A673 (cell line): ENCODE data around the gene FILIP1. TPM values are rescaled to one million over a fixed set of nuclear protein-coding genes. Genes with fewer than 3 reads are reported as not detected.

Experiments
- Bru-seq: library from RNA; stranded (reverse); fragments of 400-500 nt; gene quantifications from one replicate; lab custom pipeline; 2021; lab: Mats Ljungman, UMichigan
- BruChase-seq, 2 experiments: library from RNA; stranded (reverse); fragments of 400-500 nt; gene quantifications; one replicate each; lab custom pipeline; 2021; lab: Mats Ljungman, UMichigan
- BruUV-seq: library from RNA; stranded (reverse); fragments of 400-500 nt; replicated peaks from 2 replicates; lab custom pipeline; 2021; lab: Mats Ljungman, UMichigan
- CTCF ChIA-PET: fragments of 300-600 bp; sonication (Branson Sonifier 250); formaldehyde crosslinking; loops from one replicate; lab custom pipeline; 2022; ENCODE audit warnings: antibody characterized with exemption; lab: Charles Lee
- POLR2A ChIA-PET: fragments of 300-600 bp; sonication (Branson Sonifier 250); formaldehyde crosslinking; loops from one replicate; lab custom pipeline; 2022; ENCODE audit warnings: antibody characterized with exemption; ENCODE audit not compliant: low non-redundant PET; lab: Charles Lee
- DNase-seq: peaks from one replicate; pipeline ENCODE4 v3.0.0-alpha.2; 2015; ENCODE audit warnings: low spot score
- H3K27ac ChIP-seq: fragments of 200-600 bp; sonication (generic); 2 replicates; pipeline ENCODE4 v1.5.1; 2016; ENCODE audit warnings: mixed run types, low read depth, mild to moderate bottlenecking, mixed read lengths, antibody characterized with exemption, low read length; ENCODE audit not compliant: poor library complexity, severe bottlenecking
- H3K27me3 ChIP-seq: fragments of 200-600 bp; sonication (generic); replicated peaks from 2 replicates; pipeline ENCODE4 v1.6.1; 2017; ENCODE audit warnings: mixed run types, low read depth, mild to moderate bottlenecking, mixed read lengths, antibody characterized with exemption, low read length; ENCODE audit not compliant: insufficient read depth, poor library complexity
- H3K36me3 ChIP-seq: fragments of 200-600 bp; sonication (generic); 2 replicates; pipeline ENCODE4 v1.6.1; 2016; ENCODE audit warnings: mixed run types, mild to moderate bottlenecking, mixed read lengths, antibody characterized with exemption, low read length; ENCODE audit not compliant: insufficient read depth, poor library complexity, severe bottlenecking
- H3K4me1 ChIP-seq: fragments of 200-600 bp; sonication (generic); 2 replicates; pipeline ENCODE4 v1.6.1; 2017; ENCODE audit warnings: mixed run types, mild to moderate bottlenecking, mixed read lengths, antibody characterized with exemption, low read length; ENCODE audit not compliant: insufficient read depth, poor library complexity, severe bottlenecking
- H3K4me3 ChIP-seq: fragments of 200-600 bp; sonication (generic); 2 replicates; pipeline ENCODE4 v1.5.1; 2016; ENCODE audit warnings: low read depth, mixed run types, mild to moderate bottlenecking, mixed read lengths, low read length; ENCODE audit not compliant: poor library complexity, severe bottlenecking
- H3K9me3 ChIP-seq: fragments of 200-600 bp; sonication (generic); 2 replicates; pipeline ENCODE4 v1.6.1; 2016; ENCODE audit warnings: mixed run types, low read depth, mild to moderate bottlenecking, mixed read lengths, antibody characterized with exemption, low read length; ENCODE audit not compliant: poor library complexity, severe bottlenecking
- CTCF ChIP-seq: fragments of 300-800, 200-600 bp; sonication (generic); conservative IDR thresholded peaks from 2 replicates; pipeline ENCODE4 v1.5.1; 2017; ENCODE audit warnings: low read depth, mild to moderate bottlenecking, antibody characterized with exemption, low read length, moderate library complexity, mixed read lengths
- EZH2 ChIP-seq: fragments of 200-600 bp; sonication (generic); IDR thresholded peaks from 2 replicates; pipeline ENCODE4 v1.6.1; 2017; ENCODE audit warnings: borderline replicate concordance, low read depth, mild to moderate bottlenecking, mixed read lengths, antibody characterized with exemption, low read length; ENCODE audit not compliant: poor library complexity, severe bottlenecking
- intact Hi-C: fragments of 100-400 bp; cut with micrococcal nuclease; formaldehyde crosslinking; loops from one replicate; pipeline ENCODE4 v1.10.0; 2022; ENCODE audit not compliant: unreplicated experiment
- long read RNA-seq: library from polyadenylated mRNA; stranded (forward); transcript quantifications from one replicate; pipeline ENCODE4 v2.0.0, GENCODE V29; 2022
- total RNA-seq: library from RNA; stranded (reverse); gene quantifications from 2 replicates; pipeline ENCODE4 v1.2.3, GENCODE V29; 2021

The FILIP1 gene
- 0.24 and 0.32 TPM in 2 replicates for total RNA-seq
- percentile 21 among the genes with signal in this experiment for Bru-seq, nascent RNA
- percentile 15 among the genes with signal in this experiment for BruChase-seq, experiment 1, labeled RNA remaining after a 2-hour chase
- BruChase-seq, experiment 2, labeled RNA remaining after a 6-hour chase, result percentile 15 among the genes with signal in this experiment
- long read RNA-seq, result 0 reads

- Histone ChIP-seq H3K36me3 (no peaks in the 10 kb centered on the region), H3K4me3 (no peak within 1 kb of the TSS), H3K27me3 (no peaks in the 10 kb centered on the region), H3K9me3 (no peaks in the 10 kb centered on the region), H3K27ac (no peak within 1 kb of the TSS), H3K4me1 (peaks cover 34% of the 10 kb centered on the region)
- ChIA-PET CTCF (no interaction called here), POLR2A (interaction anchor here (0.6 kb wide), 1 partner anchor 129 kb away, joined by 3 read pairs; no protein-coding TSS in a partner anchor)
- no TSS peak for BruUV-seq
- intact Hi-C loops, result no loop called here
- peak; percentile 24 for DNase-seq
- TF ChIP-seq EZH2, result no peak
- no peak for TF ChIP-seq CTCF
Observed at GRCh38 chr6:75493400-75494064, at the start of gene FILIP1. TSS of gene FILIP1 (minus strand) at chr6:75493800. CDS start at chr6:75414972, 78,828 bp downstream.

- Histone ChIP-seq H3K4me3 (no peak overlapping the region), H3K27me3 (no peaks in the 10 kb centered on the region), H3K27ac (no peak overlapping the region), H3K4me1 (no peaks in the 10 kb centered on the region), H3K36me3 (no peaks in the 10 kb centered on the region), H3K9me3 (no peaks in the 10 kb centered on the region)
- no peak for DNase-seq
- no peak for TF ChIP-seq CTCF
- TF ChIP-seq EZH2, result no peak
- BruUV-seq, result no TSS peak
- CTCF ChIA-PET, result no interaction called here
- intact Hi-C loops, result no loop called here
- POLR2A ChIA-PET, result no interaction called here
Observed at GRCh38 chr6:75543311-75543710, 49.7 kb upstream of the FILIP1 start.

- no peak for DNase-seq
- ChIA-PET POLR2A (no interaction called here), CTCF (no interaction called here)
- H3K4me1 ChIP-seq, result no peaks in the 10 kb centered on the region
- no peaks in the 10 kb centered on the region for H3K27me3 ChIP-seq
- intact Hi-C loops, result no loop called here
- no peaks in the 10 kb centered on the region for H3K36me3 ChIP-seq
- H3K9me3 ChIP-seq, result no peaks in the 10 kb centered on the region
- no peak overlapping the region for H3K27ac ChIP-seq
- no TSS peak for BruUV-seq
- H3K4me3 ChIP-seq, result no peak overlapping the region
- TF ChIP-seq EZH2 (no peak), CTCF (no peak)
Observed at GRCh38 chr6:75539136-75539535, 45.5 kb upstream of the FILIP1 start.
